GM12891 (cell line): ENCODE results near the gene MS4A4A.
"Not testable (repeated sequence)": the region's sequence is repeated elsewhere in the genome, so short reads cannot be mapped to it uniquely, and the experiment has no call there.

Experiments
- DNase-seq: peaks from one replicate; pipeline ENCODE4 v3.0.0; 2011; ENCODE audit warnings: low spot score; ENCODE audit not compliant: insufficient read length
- FAIRE-seq: peaks from 2 replicates; lab custom pipeline; 2011; peaks lifted over from hg19 to GRCh38; lab: Jason Lieb, UNC
- PAX5 ChIP-seq: IDR thresholded peaks from 2 replicates; pipeline ENCODE4 v1.6.1; 2011; ENCODE audit warnings: low read length, moderate library complexity, mild to moderate bottlenecking; ENCODE audit not compliant: insufficient read depth, severe bottlenecking
- POLR2A ChIP-seq: IDR thresholded peaks from 2 replicates; pipeline ENCODE4 v1.6.1; 2011; ENCODE audit warnings: low read depth, low read length, control low read depth
- POLR2AphosphoS5 ChIP-seq: IDR thresholded peaks from 2 replicates; pipeline ENCODE4 v1.6.1; 2011; ENCODE audit warnings: low read depth, low read length, control low read depth
- POU2F2 ChIP-seq: IDR thresholded peaks from 2 replicates; pipeline ENCODE4 v1.6.1; 2011; ENCODE audit warnings: low read depth, mild to moderate bottlenecking, control low read depth, low read length, moderate library complexity
- SPI1 ChIP-seq: IDR thresholded peaks from 2 replicates; pipeline ENCODE4 v1.6.1; 2011; ENCODE audit warnings: low read depth, low read length, control low read depth
- TAF1 ChIP-seq: IDR thresholded peaks from 2 replicates; pipeline ENCODE4 v1.6.1; 2011; ENCODE audit warnings: low read depth, low read length, control low read depth

MS4A4A gene

GRCh38 chr11:60261014-60261413 lies 19.5 kb upstream of the MS4A4A start:
- TF ChIP-seq PAX5, result no peak
- TF ChIP-seq POLR2A, result no peak
- no peak for TF ChIP-seq SPI1
- no peak for TF ChIP-seq TAF1
- TF ChIP-seq POU2F2, result no peak
- no peak for TF ChIP-seq POLR2AphosphoS5
- no peak for DNase-seq
- FAIRE-seq, result no peak

- DNase-seq (no peak), FAIRE-seq (no peak)
- no peak for TF ChIP-seq TAF1
- TF ChIP-seq SPI1, result no peak
- TF ChIP-seq POLR2A, result no peak
- TF ChIP-seq POU2F2, result no peak
- no peak for TF ChIP-seq POLR2AphosphoS5
- TF ChIP-seq PAX5, result no peak
Measured at GRCh38 chr11:60263402-60263801, 17.1 kb upstream of the MS4A4A start.

- DNase-seq (no peak), FAIRE-seq (no peak)
- TF ChIP-seq POLR2AphosphoS5 (no peak), PAX5 (no peak), TAF1 (no peak), POU2F2 (no peak), POLR2A (no peak), SPI1 (no peak)
Measured at GRCh38 chr11:60264644-60265043, 15.8 kb upstream of the MS4A4A start.

GRCh38 chr11:60265373-60266214 lies 14.9 kb upstream of the MS4A4A start:
- FAIRE-seq (peak; percentile 86), DNase-seq (no peak)
- TF ChIP-seq TAF1, result no peak
- TF ChIP-seq POU2F2, result no peak
- TF ChIP-seq POLR2AphosphoS5, result no peak
- TF ChIP-seq SPI1, result no peak
- TF ChIP-seq PAX5, result no peak
- TF ChIP-seq POLR2A, result no peak

- FAIRE-seq (no peak), DNase-seq (no peak)
- TF ChIP-seq POLR2A (no peak), SPI1 (0 out of 2 replicates have a peak, but pooled peaks have one; percentile 20)
Measured at GRCh38 chr11:60274416-60274815, 6.0 kb upstream of the MS4A4A start.

GRCh38 chr11:60281485-60281884 lies 1.0 kb downstream of the MS4A4A start:
- DNase-seq (no peak), FAIRE-seq (no peak)
- TF ChIP-seq TAF1, result no peak
- no peak for TF ChIP-seq SPI1
- no peak for TF ChIP-seq POU2F2
- TF ChIP-seq POLR2A, result no peak
- no peak for TF ChIP-seq POLR2AphosphoS5
- TF ChIP-seq PAX5, result no peak

GRCh38 chr11:60282286-60282685 lies 1.8 kb downstream of the MS4A4A start:
- DNase-seq (no peak), FAIRE-seq (no peak)
- TF ChIP-seq TAF1 (no peak), POLR2AphosphoS5 (no peak), SPI1 (no peak), POLR2A (no peak), PAX5 (no peak)

GRCh38 chr11:60285411-60286126 lies 5.1 kb downstream of the MS4A4A start:
- FAIRE-seq, DNase-seq: not testable (repeated sequence)

- TF ChIP-seq POLR2AphosphoS5 (no peak), TAF1 (no peak), PAX5 (no peak), POLR2A (no peak), POU2F2 (no peak), SPI1 (no peak)
- FAIRE-seq, result peak; percentile 31
- DNase-seq, result no peak
Measured at GRCh38 chr11:60288531-60288930, 8.1 kb downstream of the MS4A4A start.
